HL-60 (cell line): ENCODE measurements around the gene FAM43A.

Source experiments
- DNase-seq, 2 experiments: peaks; one replicate each; pipeline ENCODE4 v3.0.0-alpha.2; 2010 to 2020; ENCODE audit warnings: low read depth in 1 of 2, low spot score in 1 of 2
- H3K27ac ChIP-seq: fragments of 250-450 bp; sonication (Bioruptor Pico); replicated peaks from 2 replicates; pipeline ENCODE4 v1.5.1; 2020; ENCODE audit warnings: mild to moderate bottlenecking, moderate library complexity
- H3K27me3 ChIP-seq: fragments of 250-450 bp; sonication (Bioruptor Pico); 2 replicates; pipeline ENCODE4 v1.5.1; 2021; ENCODE audit warnings: mild to moderate bottlenecking, moderate library complexity; ENCODE audit not compliant: insufficient read depth, poor library complexity, severe bottlenecking
- H3K4me3 ChIP-seq: replicated peaks from 2 replicates; pipeline ENCODE4 v1.5.1; 2011; ENCODE audit warnings: mild to moderate bottlenecking, control low read depth, low read length; ENCODE audit not compliant: insufficient read depth
- CTCF ChIP-seq: IDR thresholded peaks from one replicate; pipeline ENCODE4 v1.5.1; 2011; ENCODE audit warnings: low read length, control low read depth, inconsistent platforms; ENCODE audit not compliant: insufficient read depth
- GABPA ChIP-seq: IDR thresholded peaks from 2 replicates; pipeline ENCODE4 v1.6.1; 2012; ENCODE audit warnings: low read depth
- POLR2AphosphoS5 ChIP-seq: IDR thresholded peaks from 2 replicates; pipeline ENCODE4 v1.6.1; 2012; ENCODE audit warnings: low read depth
- SPI1 ChIP-seq: IDR thresholded peaks from 2 replicates; pipeline ENCODE4 v1.6.1; 2012; ENCODE audit warnings: low read depth, mild to moderate bottlenecking, borderline replicate concordance
- TF ChIP-seq, protein P1 (sequence below): IDR thresholded peaks from 2 replicates; pipeline ENCODE4 v1.6.1; 2012; ENCODE audit warnings: low read depth; ENCODE audit not compliant: insufficient replicate concordance

The FAM43A gene

DNA sequence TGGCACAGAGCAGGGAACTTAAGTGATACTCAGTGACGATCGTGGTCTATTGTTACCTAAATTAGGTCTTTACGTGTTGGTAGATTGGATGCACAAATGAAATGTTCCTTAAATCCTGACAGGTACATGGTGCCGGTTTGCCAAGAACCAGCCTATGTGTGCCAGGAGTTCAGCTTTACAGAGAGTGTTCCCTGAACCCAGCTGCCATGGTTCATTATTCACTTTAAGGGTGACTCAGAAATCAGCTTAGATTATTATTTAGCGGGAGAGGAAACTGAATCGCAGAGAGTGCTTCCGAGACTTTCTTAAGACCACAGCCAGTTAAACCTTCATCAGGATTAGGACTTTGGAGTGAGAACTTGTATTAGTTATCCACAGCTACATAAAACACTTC is 21.5 kb downstream of the FAM43A start:
- Histone ChIP-seq H3K27ac (no peak overlapping the region), H3K27me3 (no peaks in the 10 kb centered on the region), H3K4me3 (no peak overlapping the region)
- TF ChIP-seq, protein P1, sequence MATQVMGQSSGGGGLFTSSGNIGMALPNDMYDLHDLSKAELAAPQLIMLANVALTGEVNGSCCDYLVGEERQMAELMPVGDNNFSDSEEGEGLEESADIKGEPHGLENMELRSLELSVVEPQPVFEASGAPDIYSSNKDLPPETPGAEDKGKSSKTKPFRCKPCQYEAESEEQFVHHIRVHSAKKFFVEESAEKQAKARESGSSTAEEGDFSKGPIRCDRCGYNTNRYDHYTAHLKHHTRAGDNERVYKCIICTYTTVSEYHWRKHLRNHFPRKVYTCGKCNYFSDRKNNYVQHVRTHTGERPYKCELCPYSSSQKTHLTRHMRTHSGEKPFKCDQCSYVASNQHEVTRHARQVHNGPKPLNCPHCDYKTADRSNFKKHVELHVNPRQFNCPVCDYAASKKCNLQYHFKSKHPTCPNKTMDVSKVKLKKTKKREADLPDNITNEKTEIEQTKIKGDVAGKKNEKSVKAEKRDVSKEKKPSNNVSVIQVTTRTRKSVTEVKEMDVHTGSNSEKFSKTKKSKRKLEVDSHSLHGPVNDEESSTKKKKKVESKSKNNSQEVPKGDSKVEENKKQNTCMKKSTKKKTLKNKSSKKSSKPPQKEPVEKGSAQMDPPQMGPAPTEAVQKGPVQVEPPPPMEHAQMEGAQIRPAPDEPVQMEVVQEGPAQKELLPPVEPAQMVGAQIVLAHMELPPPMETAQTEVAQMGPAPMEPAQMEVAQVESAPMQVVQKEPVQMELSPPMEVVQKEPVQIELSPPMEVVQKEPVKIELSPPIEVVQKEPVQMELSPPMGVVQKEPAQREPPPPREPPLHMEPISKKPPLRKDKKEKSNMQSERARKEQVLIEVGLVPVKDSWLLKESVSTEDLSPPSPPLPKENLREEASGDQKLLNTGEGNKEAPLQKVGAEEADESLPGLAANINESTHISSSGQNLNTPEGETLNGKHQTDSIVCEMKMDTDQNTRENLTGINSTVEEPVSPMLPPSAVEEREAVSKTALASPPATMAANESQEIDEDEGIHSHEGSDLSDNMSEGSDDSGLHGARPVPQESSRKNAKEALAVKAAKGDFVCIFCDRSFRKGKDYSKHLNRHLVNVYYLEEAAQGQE, result no peak
- TF ChIP-seq GABPA (no peak), CTCF (no peak), POLR2AphosphoS5 (no peak), SPI1 (no peak)
- no peak for DNase-seq

DNA sequence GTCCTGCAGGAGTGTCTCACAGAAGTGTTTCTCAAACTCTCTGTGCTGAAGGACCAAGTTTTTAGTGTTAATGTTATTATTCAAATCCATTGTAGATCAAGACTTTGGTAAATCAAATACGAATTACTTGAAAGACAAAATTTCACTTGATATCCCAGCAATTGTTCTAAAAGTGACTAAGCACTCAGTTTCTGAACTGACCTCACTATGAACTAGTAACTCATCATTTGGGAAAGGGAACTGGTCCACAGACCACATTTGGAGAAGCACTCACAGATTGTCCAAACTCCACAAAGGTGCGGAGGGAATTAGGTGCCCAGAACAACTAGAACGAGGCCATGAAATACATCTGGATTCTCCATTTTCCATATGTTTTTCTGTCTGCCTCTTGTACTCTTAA is 25.6 kb downstream of the FAM43A start:
- TF ChIP-seq CTCF (no peak), GABPA (no peak), SPI1 (no peak), POLR2AphosphoS5 (no peak)
- TF ChIP-seq, protein P1, result no peak
- Histone ChIP-seq H3K27me3 (no peaks in the 10 kb centered on the region), H3K4me3 (no peak overlapping the region), H3K27ac (no peak overlapping the region)
- no peak for DNase-seq

- no peaks in the 10 kb centered on the region for H3K27me3 ChIP-seq
- no peak for DNase-seq
- TF ChIP-seq, protein P1, result no peak
- TF ChIP-seq SPI1, result no peak
- TF ChIP-seq CTCF, result no peak
- TF ChIP-seq GABPA, result no peak
- TF ChIP-seq POLR2AphosphoS5, result no peak
- H3K27ac ChIP-seq, result no peak overlapping the region
- no peak overlapping the region for H3K4me3 ChIP-seq
Observed at GRCh38 chr3:194711913-194712312, 26.2 kb downstream of the FAM43A start.
